ENCODE data around the gene SH3RF3. TPM values are rescaled to one million over a fixed set of nuclear protein-coding genes. Genes with fewer than 3 reads are reported as not detected.
A peak's percentile ranks its signal among the peaks of the same experiment; 100 is the strongest.

SH3RF3 gene
- total and polyA plus RNA-seq, 4 experiments from 2014 or later, result 0.26 to 2.2 (median 2.1) TPM; not detected in 1

- Histone ChIP-seq H3K4me1 (ENCODE audit: insufficient read depth, low read length) (peaks cover 9% of the 10 kb centered on the region), H3K27ac (ENCODE audit: low read depth, low read length) (no peak overlapping the region), H3K4me3 (ENCODE audit: low read length in 2 of 2) (no peak overlapping the region), H3K27me3 (ENCODE audit: insufficient read depth, low read length) (no peaks in the 10 kb centered on the region), H3K36me3 (ENCODE audit: insufficient read depth, low read length) (no peaks in the 10 kb centered on the region), H3K9me3 (ENCODE audit: control insufficient read depth in 1 of 2, low read length in 2 of 2) (no peaks in the 10 kb centered on the region)
- no peaks in the 10 kb centered on the region for H3K9me3 Mint-ChIP-seq
- H3K4me3 Mint-ChIP-seq, result no peak overlapping the region
- no peak overlapping the region for H3K27ac Mint-ChIP-seq
- peaks cover 2 to 3% of the 10 kb centered on the region in 2 donors for H3K27me3 Mint-ChIP-seq
- H3K4me1 Mint-ChIP-seq, result peaks cover 0 to 8% (median 4%) of the 10 kb centered on the region in 4 donors
- intact Hi-C loops (cut with micrococcal nuclease), result no loop called here
- CTCF ChIA-PET (ENCODE audit: partially characterized antibody), result interaction anchor here (1.2 kb wide), 1 partner anchor 43 kb away, joined by 3 read pairs; no protein-coding TSS in a partner anchor
- DNase-seq, result no peak
- no peaks in the 10 kb centered on the region for H3K36me3 Mint-ChIP-seq
- POLR2A ChIA-PET (ENCODE audit: partially characterized antibody), result no interaction called here
Measured at GRCh38 chr2:109342930-109343329, 213.9 kb downstream of the SH3RF3 start.

GRCh38 chr2:109343460-109343859 lies 214.5 kb downstream of the SH3RF3 start:
- H3K36me3 ChIP-seq (ENCODE audit: insufficient read depth, low read length), result no peaks in the 10 kb centered on the region
- intact Hi-C loops (cut with micrococcal nuclease), result no loop called here
- H3K4me1 ChIP-seq (ENCODE audit: insufficient read depth, low read length), result peaks cover 14% of the 10 kb centered on the region
- no peak overlapping the region for H3K4me3 Mint-ChIP-seq
- H3K27ac ChIP-seq (ENCODE audit: low read depth, low read length), result no peak overlapping the region
- H3K4me3 ChIP-seq (ENCODE audit: low read length in 2 of 2), result no peak overlapping the region
- no peaks in the 10 kb centered on the region for H3K36me3 Mint-ChIP-seq
- H3K27ac Mint-ChIP-seq, result no peak overlapping the region
- H3K9me3 Mint-ChIP-seq, result no peaks in the 10 kb centered on the region
- DNase-seq, result no peak
- no peaks in the 10 kb centered on the region for H3K27me3 ChIP-seq (ENCODE audit: insufficient read depth, low read length)
- ChIA-PET CTCF (ENCODE audit: partially characterized antibody) (interaction anchor here (1.2 kb wide), 1 partner anchor 43 kb away, joined by 3 read pairs; no protein-coding TSS in a partner anchor), POLR2A (ENCODE audit: partially characterized antibody) (no interaction called here)
- H3K9me3 ChIP-seq (ENCODE audit: control insufficient read depth in 1 of 2, low read length in 2 of 2), result no peaks in the 10 kb centered on the region
- peaks cover 2 to 3% of the 10 kb centered on the region in 2 donors for H3K27me3 Mint-ChIP-seq
- H3K4me1 Mint-ChIP-seq, result peaks cover 0 to 13% (median 9%) of the 10 kb centered on the region in 4 donors

- H3K9me3 Mint-ChIP-seq, result no peaks in the 10 kb centered on the region
- H3K27ac Mint-ChIP-seq, result peak overlapping the region in 4 of 7 donors; percentile 43 to 80 (median 72)
- no peak for DNase-seq
- H3K4me3 Mint-ChIP-seq, result no peak overlapping the region
- Histone ChIP-seq H3K27ac (ENCODE audit: low read depth, low read length) (no peak overlapping the region), H3K4me1 (ENCODE audit: insufficient read depth, low read length) (peaks cover 23% of the 10 kb centered on the region), H3K36me3 (ENCODE audit: insufficient read depth, low read length) (no peaks in the 10 kb centered on the region), H3K27me3 (ENCODE audit: insufficient read depth, low read length) (no peaks in the 10 kb centered on the region), H3K4me3 (ENCODE audit: low read length in 2 of 2) (no peak overlapping the region), H3K9me3 (ENCODE audit: control insufficient read depth in 1 of 2, low read length in 2 of 2) (no peaks in the 10 kb centered on the region)
- peaks cover 5 to 22% (median 18%) of the 10 kb centered on the region in 4 donors for H3K4me1 Mint-ChIP-seq
- POLR2A ChIA-PET (ENCODE audit: partially characterized antibody), result no interaction called here
- no peaks in the 10 kb centered on the region for H3K27me3 Mint-ChIP-seq
- CTCF ChIA-PET (ENCODE audit: partially characterized antibody), result interaction anchor here (1.2 kb wide), 1 partner anchor 42 kb away, joined by 3 read pairs; no protein-coding TSS in a partner anchor
- intact Hi-C loops (cut with micrococcal nuclease), result no loop called here
- H3K36me3 Mint-ChIP-seq, result no peaks in the 10 kb centered on the region
Measured at GRCh38 chr2:109344270-109344805, 215.3 kb downstream of the SH3RF3 start.

- Mint-ChIP-seq H3K36me3 (no peaks in the 10 kb centered on the region), H3K27ac (peak overlapping the region in 1 of 7 donors; percentile 4), H3K4me1 (peaks cover 8 to 29% (median 23%) of the 10 kb centered on the region in 4 donors), H3K4me3 (no peak overlapping the region), H3K9me3 (no peaks in the 10 kb centered on the region), H3K27me3 (no peaks in the 10 kb centered on the region)
- no peaks in the 10 kb centered on the region for H3K9me3 ChIP-seq (ENCODE audit: control insufficient read depth in 1 of 2, low read length in 2 of 2)
- intact Hi-C loops (cut with micrococcal nuclease), result loop anchor here (5.0 kb wide), 2 partner anchors 48 to 418 kb away; no protein-coding TSS in a partner anchor
- POLR2A ChIA-PET (ENCODE audit: partially characterized antibody), result no interaction called here
- H3K27ac ChIP-seq (ENCODE audit: low read depth, low read length), result no peak overlapping the region
- H3K4me3 ChIP-seq (ENCODE audit: low read length in 2 of 2), result no peak overlapping the region
- H3K27me3 ChIP-seq (ENCODE audit: insufficient read depth, low read length), result no peaks in the 10 kb centered on the region
- peaks cover 31% of the 10 kb centered on the region for H3K4me1 ChIP-seq (ENCODE audit: insufficient read depth, low read length)
- H3K36me3 ChIP-seq (ENCODE audit: insufficient read depth, low read length), result no peaks in the 10 kb centered on the region
- no peak for DNase-seq
- CTCF ChIA-PET (ENCODE audit: partially characterized antibody), result no interaction called here
Measured at GRCh38 chr2:109345091-109345490, 216.1 kb downstream of the SH3RF3 start.

- H3K9me3 Mint-ChIP-seq, result no peaks in the 10 kb centered on the region
- Histone ChIP-seq H3K36me3 (ENCODE audit: insufficient read depth, low read length) (no peaks in the 10 kb centered on the region), H3K9me3 (ENCODE audit: control insufficient read depth in 1 of 2, low read length in 2 of 2) (no peaks in the 10 kb centered on the region), H3K27me3 (ENCODE audit: insufficient read depth, low read length) (no peaks in the 10 kb centered on the region), H3K4me1 (ENCODE audit: insufficient read depth, low read length) (peaks cover 38% of the 10 kb centered on the region), H3K27ac (ENCODE audit: low read depth, low read length) (no peak overlapping the region), H3K4me3 (ENCODE audit: low read length in 2 of 2) (no peak overlapping the region)
- H3K4me1 Mint-ChIP-seq, result peaks cover 12 to 37% (median 30%) of the 10 kb centered on the region in 4 donors
- H3K4me3 Mint-ChIP-seq, result no peak overlapping the region
- no peaks in the 10 kb centered on the region for H3K36me3 Mint-ChIP-seq
- ChIA-PET POLR2A (ENCODE audit: partially characterized antibody) (no interaction called here), CTCF (ENCODE audit: partially characterized antibody) (no interaction called here)
- no peaks in the 10 kb centered on the region for H3K27me3 Mint-ChIP-seq
- intact Hi-C loops (cut with micrococcal nuclease), result loop anchor here (5.0 kb wide), 2 partner anchors 49 to 419 kb away; no protein-coding TSS in a partner anchor
- peak overlapping the region in 3 of 7 donors; percentile 3 to 66 (median 43) for H3K27ac Mint-ChIP-seq
- no peak for DNase-seq
Measured at GRCh38 chr2:109345653-109346480, 216.9 kb downstream of the SH3RF3 start.

GRCh38 chr2:109346601-109347228 lies 217.7 kb downstream of the SH3RF3 start:
- Histone ChIP-seq H3K9me3 (ENCODE audit: control insufficient read depth in 1 of 2, low read length in 2 of 2) (no peaks in the 10 kb centered on the region), H3K36me3 (ENCODE audit: insufficient read depth, low read length) (no peaks in the 10 kb centered on the region), H3K27ac (ENCODE audit: low read depth, low read length) (no peak overlapping the region), H3K4me3 (ENCODE audit: low read length in 2 of 2) (no peak overlapping the region), H3K27me3 (ENCODE audit: insufficient read depth, low read length) (no peaks in the 10 kb centered on the region), H3K4me1 (ENCODE audit: insufficient read depth, low read length) (peaks cover 44% of the 10 kb centered on the region)
- intact Hi-C loops (cut with micrococcal nuclease), result loop anchor here (5.0 kb wide), 2 partner anchors 49 to 419 kb away; no protein-coding TSS in a partner anchor
- DNase-seq, result no peak
- peak overlapping the region in 1 of 7 donors; percentile 55 for H3K27ac Mint-ChIP-seq
- POLR2A ChIA-PET (ENCODE audit: partially characterized antibody), result no interaction called here
- peaks cover 15 to 45% (median 34%) of the 10 kb centered on the region in 4 donors for H3K4me1 Mint-ChIP-seq
- no peak overlapping the region for H3K4me3 Mint-ChIP-seq
- CTCF ChIA-PET (ENCODE audit: partially characterized antibody), result interaction anchor here (1.0 kb wide), 1 partner anchor 418 kb away, joined by 4 read pairs; no protein-coding TSS in a partner anchor
- no peaks in the 10 kb centered on the region for H3K27me3 Mint-ChIP-seq
- no peaks in the 10 kb centered on the region for H3K36me3 Mint-ChIP-seq
- H3K9me3 Mint-ChIP-seq, result no peaks in the 10 kb centered on the region

- no peak for DNase-seq
- Histone ChIP-seq H3K4me1 (ENCODE audit: insufficient read depth, low read length) (peaks cover 44% of the 10 kb centered on the region), H3K27me3 (ENCODE audit: insufficient read depth, low read length) (no peaks in the 10 kb centered on the region), H3K4me3 (ENCODE audit: low read length in 2 of 2) (no peak overlapping the region), H3K27ac (ENCODE audit: low read depth, low read length) (no peak overlapping the region), H3K36me3 (ENCODE audit: insufficient read depth, low read length) (no peaks in the 10 kb centered on the region), H3K9me3 (ENCODE audit: control insufficient read depth in 1 of 2, low read length in 2 of 2) (no peaks in the 10 kb centered on the region)
- POLR2A ChIA-PET (ENCODE audit: partially characterized antibody), result interaction anchor here (2.0 kb wide), 2 partner anchors 15 to 316 kb away, joined by 12 to 14 read pairs; no protein-coding TSS in a partner anchor
- Mint-ChIP-seq H3K27me3 (no peaks in the 10 kb centered on the region), H3K4me3 (peak overlapping the region in 1 of 8 donors; percentile 6), H3K36me3 (no peaks in the 10 kb centered on the region), H3K4me1 (peaks cover 17 to 48% (median 34%) of the 10 kb centered on the region in 4 donors), H3K9me3 (no peaks in the 10 kb centered on the region), H3K27ac (peak overlapping the region in 3 of 7 donors; percentile 12 to 55 (median 47))
- CTCF ChIA-PET (ENCODE audit: partially characterized antibody), result interaction anchor here (1.0 kb wide), 1 partner anchor 419 kb away, joined by 4 read pairs; no protein-coding TSS in a partner anchor
- intact Hi-C loops (cut with micrococcal nuclease), result loop anchor here (2.0 to 5.0 kb wide), 3 partner anchors 15 to 420 kb away; no protein-coding TSS in a partner anchor
Measured at GRCh38 chr2:109347626-109348025, 218.6 kb downstream of the SH3RF3 start.
